ENCODE results near the gene RIPK3. TPM values are rescaled to one million over a fixed set of nuclear protein-coding genes. Genes with fewer than 3 reads are reported as not detected.

Gene RIPK3
- total and polyA plus RNA-seq, 2 experiments from 2014 or later, result 0.32 to 1.5 TPM

DNA sequence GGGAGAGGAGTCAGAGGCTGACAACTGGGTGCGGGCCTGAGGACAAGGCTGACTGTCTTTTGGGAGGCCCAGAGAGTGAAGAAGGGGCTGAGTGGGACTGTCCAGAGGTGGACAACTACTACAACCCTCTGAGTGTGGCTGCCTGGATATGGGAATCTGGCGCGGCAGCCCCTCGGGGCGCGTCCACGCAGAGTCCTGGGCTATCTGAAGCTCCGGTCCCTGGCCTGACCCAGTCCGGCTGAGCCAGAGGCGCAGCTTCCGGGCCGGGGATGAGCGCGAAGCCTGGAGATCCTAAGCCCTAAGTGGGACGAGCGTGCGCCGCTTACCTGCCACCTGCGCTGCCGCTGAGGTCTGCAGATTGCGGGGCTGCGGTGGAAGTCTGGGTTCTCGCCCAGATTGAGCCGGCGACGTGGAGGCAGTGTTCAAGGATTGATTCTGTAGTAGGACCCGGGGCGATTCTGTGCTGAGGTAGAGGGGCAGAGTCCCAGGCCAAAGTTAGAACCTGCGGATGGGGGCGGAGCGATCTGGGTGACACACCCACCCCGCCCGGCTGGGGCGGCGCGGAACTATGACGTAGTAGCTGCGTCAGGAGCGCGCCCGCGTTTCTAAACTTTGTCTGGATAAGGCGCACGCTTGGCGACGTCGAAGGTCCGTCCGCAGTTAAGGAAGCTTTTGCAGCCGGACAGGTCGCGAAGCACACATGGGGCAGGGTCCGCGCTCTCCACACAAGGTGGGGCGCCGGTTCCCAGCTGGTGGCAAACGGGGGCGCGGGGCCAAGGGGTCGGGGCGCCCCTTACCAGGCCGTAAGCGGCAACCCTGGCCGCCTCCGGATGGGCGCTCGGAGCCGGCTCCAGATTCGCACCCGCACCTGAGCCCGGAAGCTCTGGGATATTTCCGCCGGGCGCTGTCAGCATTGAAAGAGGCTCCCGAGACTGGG, 40.3 kb downstream of the RIPK3 start, which contains the start of the genes DHRS1 and NOP9:
Gene DHRS1 (minus strand): TSS at position 526 of the 937 bp plus-strand sequence. CDS start 674 bp downstream, outside the sequence.
Gene NOP9 (plus strand): TSS at position 596 of the 937 bp plus-strand sequence. CDS start 105 bp downstream, at position 701.
- Histone ChIP-seq H2AFZ (peak within 1 kb of the TSS; percentile 96), H3K79me2 (replicated peaks; ENCODE audit: insufficient read depth) (peaks cover 13% of the 10 kb centered on the region), H4K20me1 (replicated peaks; ENCODE audit: insufficient read depth) (peaks cover 15% of the 10 kb centered on the region), H3K36me3 (ENCODE audit: insufficient read depth) (peaks cover 18% of the 10 kb centered on the region), H3K4me2 (peak within 1 kb of the TSS; percentile 98), H3K27me3 (ENCODE audit: insufficient read depth) (no peaks in the 10 kb centered on the region), H3K27ac (ENCODE audit: low read depth) (no peak within 1 kb of the TSS; the same call in 1 of the 2 replicates), H3F3A (replicated peaks; ENCODE audit: low read depth) (peaks cover 7% of the 10 kb centered on the region), H3K9me2 (ENCODE audit: insufficient read depth) (no peaks in the 10 kb centered on the region), H3K4me1 (ENCODE audit: insufficient read depth) (peaks cover 16% of the 10 kb centered on the region; the same call in 1 of the 2 replicates), H3K4me3 (peak within 1 kb of the TSS; percentile 95)
- peak within 1 kb of the TSS; percentile 90 for H3K4me3 Mint-ChIP-seq
- H3K4me1 Mint-ChIP-seq, result peaks cover 21% of the 10 kb centered on the region
- peaks cover 34% of the 10 kb centered on the region for H3K36me3 Mint-ChIP-seq (ENCODE audit: low read depth)
- TF ChIP-seq POLR2AphosphoS5 (IDR thresholded peaks at IDR 0.05; ENCODE audit: low read depth) (peak; percentile 78), ZNF462 (CRISPR knock-in tag; IDR thresholded peaks at IDR 0.05) (no peak), EZH2phosphoT487 (IDR thresholded peaks at IDR 0.05; ENCODE audit: unreplicated experiment) (no peak), CREB1 (CRISPR knock-in tag; IDR thresholded peaks at IDR 0.05; ENCODE audit: low read depth) (peak; percentile 100), CTCF (conservative IDR thresholded peaks at IDR 0.05; ENCODE audit: low read depth in 2 of 2) (no peak)
- TF ChIP-seq, protein P1, sequence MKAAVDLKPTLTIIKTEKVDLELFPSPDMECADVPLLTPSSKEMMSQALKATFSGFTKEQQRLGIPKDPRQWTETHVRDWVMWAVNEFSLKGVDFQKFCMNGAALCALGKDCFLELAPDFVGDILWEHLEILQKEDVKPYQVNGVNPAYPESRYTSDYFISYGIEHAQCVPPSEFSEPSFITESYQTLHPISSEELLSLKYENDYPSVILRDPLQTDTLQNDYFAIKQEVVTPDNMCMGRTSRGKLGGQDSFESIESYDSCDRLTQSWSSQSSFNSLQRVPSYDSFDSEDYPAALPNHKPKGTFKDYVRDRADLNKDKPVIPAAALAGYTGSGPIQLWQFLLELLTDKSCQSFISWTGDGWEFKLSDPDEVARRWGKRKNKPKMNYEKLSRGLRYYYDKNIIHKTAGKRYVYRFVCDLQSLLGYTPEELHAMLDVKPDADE (IDR thresholded peaks at IDR 0.05), result no peak
- H3K27me3 Mint-ChIP-seq (ENCODE audit: insufficient read depth, low read depth, poor library complexity), result peaks cover 13% of the 10 kb centered on the region
- ATAC-seq, result peak; percentile 83
- DNase-seq (ENCODE audit: low spot score), result peak; percentile 96
- peaks cover 2% of the 10 kb centered on the region; the same call in 1 of the 3 replicates for H3K9me3 Mint-ChIP-seq
- peak within 1 kb of the TSS; percentile 93 for H3K27ac Mint-ChIP-seq
